Measurements from ENCODE around the gene SHLD1.

The SHLD1 gene

DNA sequence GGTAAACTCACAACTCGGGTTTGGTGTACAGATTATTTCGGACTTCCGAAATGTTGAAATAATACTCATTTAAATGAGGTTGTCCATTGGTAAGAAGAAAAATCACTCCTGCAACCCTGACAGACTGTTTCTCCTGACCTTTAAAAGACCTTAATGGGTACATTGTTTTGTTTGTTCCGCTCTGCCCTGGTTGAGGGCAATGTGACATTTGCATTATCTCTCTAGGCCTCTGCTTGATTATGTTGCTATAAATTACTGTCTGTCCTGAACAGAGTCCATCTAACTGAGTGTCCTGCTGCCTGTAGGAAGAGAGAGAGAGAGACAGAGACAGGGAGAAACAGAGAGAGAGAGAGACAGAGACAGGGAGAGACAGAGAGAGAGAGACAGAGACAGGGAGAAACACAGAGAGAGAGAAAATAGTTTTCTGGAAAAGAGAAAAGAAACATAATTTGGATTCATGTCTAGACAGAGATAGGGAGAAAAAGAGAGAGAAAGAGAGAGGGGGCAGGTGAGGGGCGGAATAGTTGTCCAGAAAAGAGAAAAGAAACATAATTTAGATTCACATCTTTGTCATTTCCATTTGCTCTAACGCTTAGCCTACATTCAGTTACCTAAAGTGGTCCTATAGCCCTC, 83.2 kb downstream of the SHLD1 start:
- no peak for TF ChIP-seq CTCF (IDR thresholded peaks at IDR 0.05; ENCODE audit: control insufficient read depth, insufficient read depth, low read depth, low read length, missing control alignments)
- H3K4me3 ChIP-seq (ENCODE audit: control insufficient read depth, low read depth, low read length): no peak overlapping the region
- DNase-seq (ENCODE audit: low read depth): no peak

GRCh38 chr20:5834436-5835005, 84.3 kb downstream of the SHLD1 start:
- no peak for DNase-seq (ENCODE audit: low read depth)
- H3K4me3 ChIP-seq (ENCODE audit: control insufficient read depth, low read depth, low read length): no peak overlapping the region
- TF ChIP-seq CTCF (IDR thresholded peaks at IDR 0.05; ENCODE audit: control insufficient read depth, insufficient read depth, low read depth, low read length, missing control alignments): no peak

DNA sequence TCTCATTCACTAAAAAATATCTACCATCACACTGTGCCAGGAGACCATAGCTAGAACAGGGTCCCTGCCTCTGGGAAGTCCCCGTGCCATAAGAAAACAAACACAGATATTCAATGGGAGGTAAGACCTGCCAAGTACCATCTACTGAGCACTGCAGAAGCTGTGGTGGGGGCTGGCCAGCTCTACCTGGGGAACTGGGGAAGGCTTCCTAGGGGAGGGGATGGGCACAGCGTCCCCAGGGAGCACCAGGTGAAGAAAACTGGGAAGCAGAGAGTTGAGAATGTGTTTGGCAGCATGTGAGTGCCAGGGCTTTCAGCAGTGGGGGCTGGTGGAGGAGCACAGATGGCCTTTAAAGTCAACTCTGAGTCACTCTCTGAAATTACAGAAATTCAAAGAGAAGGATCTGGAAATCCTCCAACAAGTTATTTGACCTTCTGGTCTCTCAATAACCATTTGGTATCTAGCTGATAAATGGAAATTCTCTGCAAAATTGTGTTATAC, 85.2 kb downstream of the SHLD1 start:
- DNase-seq (ENCODE audit: low read depth): no peak

DNA sequence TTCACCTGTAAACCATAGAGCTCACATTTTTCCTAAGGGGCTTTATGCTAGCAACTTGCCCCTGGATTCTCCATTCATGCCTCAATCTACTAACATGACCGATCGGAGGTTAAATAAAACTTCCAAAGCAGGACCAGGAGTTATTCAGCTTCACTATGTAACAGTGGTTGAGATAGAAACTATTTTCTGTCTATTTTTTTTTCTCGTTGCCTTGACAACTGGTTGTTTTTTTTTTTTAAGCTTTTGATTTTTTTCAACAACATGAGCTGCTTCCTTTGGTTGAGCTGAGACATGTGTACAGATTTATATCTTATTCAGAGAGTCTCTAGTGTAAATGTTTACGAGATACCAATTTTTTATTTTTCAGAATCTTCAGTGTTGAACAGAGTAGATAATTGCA, 85.7 kb downstream of the SHLD1 start:
- TF ChIP-seq CTCF (IDR thresholded peaks at IDR 0.05; ENCODE audit: control insufficient read depth, insufficient read depth, low read depth, low read length, missing control alignments): no peak
- no peak for DNase-seq (ENCODE audit: low read depth)

More for the DNA sequence above, 85.2 kb downstream of the SHLD1 start:
- H3K4me3 ChIP-seq (ENCODE audit: control insufficient read depth, low read depth, low read length): no peak overlapping the region
- no peak for TF ChIP-seq CTCF (IDR thresholded peaks at IDR 0.05; ENCODE audit: control insufficient read depth, insufficient read depth, low read depth, low read length, missing control alignments)

GRCh38 chr20:5836569-5836968, 86.4 kb downstream of the SHLD1 start:
- TF ChIP-seq CTCF (IDR thresholded peaks at IDR 0.05; ENCODE audit: control insufficient read depth, insufficient read depth, low read depth, low read length, missing control alignments): no peak
- no peak for DNase-seq (ENCODE audit: low read depth)
- no peak overlapping the region for H3K4me3 ChIP-seq (ENCODE audit: control insufficient read depth, low read depth, low read length)

More for the DNA sequence above, 85.7 kb downstream of the SHLD1 start:
- no peak overlapping the region for H3K4me3 ChIP-seq (ENCODE audit: control insufficient read depth, low read depth, low read length)

DNA sequence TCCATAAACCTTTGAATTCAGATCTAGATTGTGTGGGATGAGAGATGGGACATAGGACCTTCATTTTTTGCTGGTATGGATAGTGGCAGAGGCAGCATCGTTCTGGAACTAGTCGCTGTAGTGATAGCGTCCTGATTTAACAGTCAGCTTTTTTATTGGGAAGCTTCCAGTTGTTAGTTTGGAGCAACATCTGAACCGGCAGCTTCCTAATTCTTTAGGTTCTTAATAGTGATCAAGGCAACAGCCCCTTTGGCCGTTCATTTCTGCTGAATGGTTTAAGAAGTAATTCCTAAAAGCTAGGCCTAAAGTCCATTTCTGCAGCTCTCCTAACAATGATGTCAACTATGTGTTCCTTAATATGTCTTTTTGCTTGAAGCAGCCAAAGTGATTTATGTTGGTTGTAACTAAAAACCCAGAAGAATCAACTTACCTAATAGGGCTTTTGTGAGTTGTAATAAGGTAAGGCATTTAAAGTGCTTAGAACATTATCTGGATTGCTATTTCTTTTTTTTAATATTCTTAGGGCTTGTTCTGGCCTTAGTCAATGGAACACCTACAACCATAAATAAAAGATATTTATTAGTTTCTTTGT, 90.3 kb downstream of the SHLD1 start:
- no peak for DNase-seq (ENCODE audit: low read depth)
- H3K4me3 ChIP-seq (ENCODE audit: control insufficient read depth, low read depth, low read length): no peak overlapping the region
- TF ChIP-seq CTCF (IDR thresholded peaks at IDR 0.05; ENCODE audit: control insufficient read depth, insufficient read depth, low read depth, low read length, missing control alignments): no peak
